Esophagus mucosa (tissue), 1 donor: ENCODE data around the gene SULT1C2. TPM values are rescaled to one million over a fixed set of nuclear protein-coding genes. Genes with fewer than 3 reads are reported as not detected.
A peak's percentile ranks its signal among the peaks of the same experiment; 100 is the strongest.

Source experiments
- ATAC-seq: fragments of 200-7000 bp; cut with Tn5 transposase; one replicate; pipeline ENCODE4 v1.9.1; 2020
- total RNA-seq: library from RNA; stranded (reverse); gene quantifications from one replicate; pipeline ENCODE4 v1.2.4, GENCODE V29; 2023
- donor health status: DM: yes; HTN: yes; CAD: no.

The SULT1C2 gene
- total RNA-seq, 1 donor from 2014 or later = not detected

GRCh38 chr2:108297436-108298141, 8.9 kb downstream of the SULT1C2 start:
- no peak for ATAC-seq

DNA sequence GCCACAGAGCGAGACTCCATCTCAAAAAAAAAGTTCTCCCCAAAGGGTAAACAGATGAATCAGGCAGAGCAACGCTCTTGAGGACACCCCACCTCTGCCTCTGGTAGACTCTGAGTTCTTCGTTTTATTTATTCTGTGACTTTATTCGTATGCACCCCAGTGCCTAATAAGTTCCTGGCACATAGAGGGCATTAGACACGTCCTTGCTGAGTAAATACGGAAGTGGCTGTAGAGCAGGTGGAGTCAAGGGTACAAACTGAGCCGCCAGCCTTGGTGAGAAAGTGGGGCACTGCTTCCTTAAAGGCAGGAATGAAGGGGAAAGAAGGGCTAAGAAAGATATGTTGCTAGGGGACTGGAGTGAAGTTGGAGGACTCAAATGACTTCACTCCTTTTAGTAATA, 12.9 kb downstream of the SULT1C2 start:
- no peak for ATAC-seq

DNA sequence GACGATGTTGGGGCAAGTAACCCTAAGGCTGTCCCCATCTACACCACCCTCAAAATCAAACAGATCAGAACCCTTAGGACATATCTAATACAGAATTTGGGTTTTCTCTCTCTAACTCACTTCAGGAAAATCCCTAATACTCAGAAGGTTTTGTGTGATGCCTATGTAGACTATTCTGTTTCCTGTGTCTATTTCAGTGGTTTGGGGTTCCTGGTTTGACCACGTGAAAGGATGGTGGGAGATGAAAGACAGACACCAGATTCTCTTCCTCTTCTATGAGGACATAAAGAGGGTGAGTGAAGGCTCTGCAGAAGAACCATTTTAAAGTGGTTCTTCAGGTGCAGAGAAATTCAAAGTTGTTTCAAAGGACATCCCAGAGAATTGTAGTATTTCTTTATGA, 16.3 kb downstream of the SULT1C2 start:
- no peak for ATAC-seq

GRCh38 chr2:108305901-108306300, 17.2 kb downstream of the SULT1C2 start:
- no peak for ATAC-seq

- no peak for ATAC-seq
Measured at GRCh38 chr2:108309903-108310302, 21.2 kb downstream of the SULT1C2 start.

DNA sequence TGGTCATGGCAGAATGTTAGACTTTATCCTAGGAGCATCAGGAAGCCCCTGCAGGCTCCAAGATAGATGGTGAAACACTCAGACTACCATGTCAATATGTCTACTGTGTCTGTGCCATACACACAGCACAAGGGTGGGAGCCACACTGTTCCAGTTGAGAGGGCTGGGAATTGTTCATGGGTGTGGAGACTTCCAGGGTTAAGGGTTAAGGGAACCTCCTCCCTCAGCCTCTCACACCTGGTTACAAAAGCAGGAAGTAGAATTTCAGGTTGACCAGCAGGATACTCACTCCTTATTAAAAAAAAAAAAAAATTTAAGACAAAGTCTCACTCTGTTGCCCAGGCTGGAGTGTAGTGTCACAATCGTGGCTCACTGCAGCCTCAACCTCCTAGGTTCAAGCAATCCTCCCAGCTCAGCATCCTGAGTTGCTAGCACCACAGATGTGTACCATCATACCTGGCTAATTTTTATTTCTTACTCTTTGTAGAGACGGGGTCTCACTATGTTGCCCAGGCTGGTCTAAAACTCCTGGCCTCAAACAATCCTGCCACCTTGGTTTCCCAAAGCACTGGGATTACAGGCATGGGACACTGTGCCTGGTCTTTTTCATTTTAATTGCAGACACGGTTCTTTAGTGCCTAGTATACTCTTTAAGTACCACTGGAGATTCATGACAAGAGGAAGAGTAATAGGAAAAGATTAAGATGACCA, 26.0 kb downstream of the SULT1C2 start:
- no peak for ATAC-seq

DNA sequence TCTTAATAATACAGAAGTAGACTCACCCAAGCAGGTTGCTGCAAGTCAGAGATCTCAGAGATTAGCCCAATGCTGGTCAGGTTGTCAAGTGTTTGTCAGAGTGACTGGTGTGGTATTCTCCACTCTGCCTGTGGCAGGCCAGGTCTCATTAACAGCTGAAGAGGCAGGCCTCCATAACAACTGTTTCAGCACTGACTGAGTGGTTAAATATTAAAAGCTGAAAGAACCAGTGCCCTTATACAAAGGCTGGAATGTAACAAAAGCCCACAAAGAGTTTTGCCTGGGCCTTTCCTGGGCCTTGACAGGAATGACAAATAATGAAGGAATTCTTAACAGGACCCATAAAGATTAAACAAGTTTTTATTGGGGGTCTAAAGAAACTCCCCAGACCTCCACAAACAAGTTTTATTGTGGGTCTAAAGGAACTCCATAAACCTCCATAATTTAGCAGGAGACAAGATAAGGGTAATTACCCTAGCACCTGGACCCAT, 26.8 kb downstream of the SULT1C2 start:
- peak; percentile 64 for ATAC-seq

DNA sequence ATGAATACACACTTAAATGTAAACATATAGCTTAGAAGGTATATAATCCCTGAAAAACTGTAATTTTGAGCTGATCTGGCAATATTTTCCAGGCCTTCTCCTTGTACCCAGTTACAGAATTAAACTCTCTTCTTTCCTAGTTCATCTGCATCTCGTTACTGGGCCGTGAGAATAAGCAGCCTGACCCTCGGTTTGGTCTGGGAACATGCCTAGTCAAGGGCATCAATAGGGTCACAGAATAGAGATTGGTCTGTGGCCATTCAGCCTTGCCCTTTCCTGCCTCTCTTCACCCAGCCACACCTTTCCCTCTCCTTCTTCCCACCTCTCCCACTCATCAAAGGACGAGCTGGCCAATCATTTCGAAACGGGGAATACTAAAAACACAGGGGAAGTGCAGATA, 27.3 kb downstream of the SULT1C2 start:
- ATAC-seq = no peak

DNA sequence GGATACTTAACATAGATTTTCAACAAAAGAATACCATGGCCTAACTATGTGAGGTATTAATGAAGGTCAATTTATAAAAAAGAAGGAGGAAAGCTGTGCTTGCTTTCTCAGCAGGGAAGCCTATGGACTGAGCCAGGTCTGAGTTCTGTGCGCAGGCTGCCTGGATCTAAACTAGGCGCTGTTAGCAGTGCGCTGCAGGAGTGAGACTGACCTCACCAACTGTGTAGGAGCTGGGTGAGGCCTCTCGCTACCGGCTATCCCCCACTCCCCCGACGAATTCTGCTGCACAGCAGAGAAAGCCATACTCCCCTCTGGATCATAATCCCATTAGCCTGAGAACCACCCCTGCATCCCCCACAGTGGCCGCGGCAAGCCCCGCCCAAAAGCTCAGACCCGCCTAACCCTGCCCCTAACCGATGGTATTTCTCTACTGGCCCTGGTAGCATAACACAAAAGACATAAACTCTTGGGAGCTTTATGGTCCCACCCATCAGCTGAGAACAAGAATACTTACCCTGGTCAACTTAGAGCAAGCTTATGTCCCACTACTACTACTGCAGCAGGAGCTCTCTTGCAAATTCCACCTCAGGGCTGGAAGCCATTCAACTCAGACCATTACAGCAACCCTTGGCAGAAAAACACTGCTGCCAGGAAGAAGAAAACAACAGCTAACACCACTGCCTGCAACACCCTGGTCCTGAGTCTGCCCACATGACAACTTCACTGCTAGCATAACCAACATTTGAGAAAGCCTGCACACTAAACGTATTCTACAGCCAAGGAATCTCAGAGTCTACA, 28.0 kb downstream of the SULT1C2 start:
- ATAC-seq = no peak

- no peak for ATAC-seq
Measured at GRCh38 chr2:108320326-108320922, 31.7 kb downstream of the SULT1C2 start.

- no peak for ATAC-seq
Measured at GRCh38 chr2:108323619-108324018, 34.9 kb downstream of the SULT1C2 start.

DNA sequence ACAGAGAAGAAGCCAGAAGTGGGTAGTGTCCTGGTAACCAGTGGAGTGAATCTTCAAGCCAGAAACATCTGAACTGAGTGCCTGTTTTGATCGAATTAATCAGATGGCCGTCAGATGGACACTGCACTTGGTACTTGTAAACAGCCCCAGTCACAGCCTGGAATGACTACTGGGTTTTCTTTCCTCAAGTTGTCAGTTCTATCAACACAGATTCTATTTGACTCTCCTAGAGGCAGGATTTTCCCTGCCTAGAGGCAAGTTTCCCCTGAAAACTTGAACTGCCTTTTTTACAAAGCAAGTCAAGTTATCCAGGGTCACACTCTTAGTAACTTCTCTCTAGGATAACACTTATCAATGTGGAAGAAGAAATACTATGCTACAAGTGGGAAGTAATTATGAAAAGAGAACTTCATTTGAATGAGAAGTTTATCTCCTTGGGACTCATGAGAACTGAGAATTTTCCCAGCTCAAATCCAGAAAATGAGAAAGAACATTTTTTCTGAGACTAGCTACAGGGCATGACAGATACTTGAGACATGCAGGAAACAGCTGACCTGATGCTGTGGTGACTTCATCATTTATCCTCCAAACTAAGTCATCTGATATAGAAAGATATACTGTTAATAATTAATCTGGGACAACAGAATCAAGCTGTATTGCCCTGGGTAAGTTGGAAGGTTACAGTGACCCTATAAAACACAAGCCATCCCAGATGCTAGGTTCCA, 36.0 kb downstream of the SULT1C2 start:
- no peak for ATAC-seq

- ATAC-seq = no peak
Measured at GRCh38 chr2:108325756-108326155, 37.1 kb downstream of the SULT1C2 start.

- ATAC-seq = no peak
Measured at GRCh38 chr2:108329771-108330170, 41.1 kb downstream of the SULT1C2 start.

DNA sequence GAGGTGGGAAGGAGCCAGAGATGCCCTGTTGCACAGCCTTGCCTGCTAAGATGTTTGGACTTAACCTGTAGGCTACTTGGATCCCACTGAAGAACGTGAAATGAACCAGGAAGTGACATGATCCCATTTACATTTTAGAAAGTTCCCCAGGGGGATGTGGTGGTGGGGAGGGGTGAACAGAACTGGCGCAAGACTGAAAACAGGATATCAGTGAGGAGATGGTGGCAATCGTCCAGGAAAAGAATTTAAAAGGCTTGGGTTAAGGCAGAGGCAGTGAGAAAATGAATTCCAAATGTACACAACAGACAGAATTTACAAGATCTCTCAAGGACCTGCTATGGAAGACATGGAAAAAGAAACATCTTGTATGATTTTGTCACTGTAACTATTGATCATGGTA, 42.3 kb downstream of the SULT1C2 start:
- ATAC-seq = no peak

- ATAC-seq = no peak
Measured at GRCh38 chr2:108345951-108346350, 57.3 kb downstream of the SULT1C2 start.

DNA sequence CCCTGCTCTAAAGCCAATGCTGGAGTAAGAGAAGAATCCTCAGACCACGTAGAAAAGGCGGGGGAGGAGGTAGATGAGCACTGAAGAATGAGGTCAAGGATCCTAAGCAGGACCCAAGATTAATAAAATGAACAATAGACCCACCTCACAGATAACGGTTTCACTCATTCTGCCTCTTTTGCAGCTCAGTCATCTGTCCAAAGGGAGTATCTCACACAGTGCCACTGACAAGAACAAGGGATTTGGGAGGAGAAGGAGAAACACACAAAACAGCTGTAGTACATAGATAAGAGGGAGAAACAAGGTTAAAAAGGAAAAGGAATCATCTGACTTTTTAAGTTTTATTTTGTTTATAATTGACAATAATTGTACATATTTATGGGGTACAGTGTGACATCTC, 58.1 kb downstream of the SULT1C2 start:
- no peak for ATAC-seq

DNA sequence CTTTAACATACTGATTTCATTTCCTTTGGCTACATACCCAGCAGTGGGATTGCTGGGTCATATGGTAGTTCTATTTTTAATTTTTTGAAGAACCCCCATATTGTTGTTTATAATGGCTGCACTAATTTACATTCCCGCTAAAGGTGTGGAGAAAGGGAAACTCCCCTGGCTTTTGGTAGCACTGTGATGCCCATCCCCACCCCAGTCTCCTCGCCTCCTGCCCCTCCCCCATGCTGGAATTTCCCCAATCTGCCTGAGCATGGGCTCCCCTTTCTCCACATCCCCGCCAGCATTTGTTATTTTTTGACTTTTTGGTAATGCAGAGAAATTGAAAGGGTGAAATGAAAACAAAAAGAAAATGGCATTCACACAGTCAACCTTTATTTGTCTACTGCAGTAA, 59.1 kb downstream of the SULT1C2 start:
- ATAC-seq = no peak

GRCh38 chr2:108348816-108349570, 60.3 kb downstream of the SULT1C2 start:
- no peak for ATAC-seq

DNA sequence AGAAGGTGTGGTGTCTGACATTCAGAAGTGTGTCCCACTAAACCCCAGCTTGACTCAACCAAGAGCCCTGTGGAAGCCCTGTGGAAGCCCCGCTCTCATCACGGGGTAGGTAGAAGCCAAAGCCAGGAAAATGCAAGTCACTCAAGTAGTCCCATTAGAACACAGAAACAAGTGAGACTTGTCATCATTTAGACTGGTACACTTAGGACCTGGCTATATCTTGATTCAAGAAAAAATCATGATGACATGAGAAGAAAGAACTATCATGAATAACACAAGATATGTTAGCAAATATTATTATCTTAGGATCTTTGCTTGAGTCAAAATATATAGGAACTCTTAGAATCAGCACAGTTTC, 60.9 kb downstream of the SULT1C2 start:
- ATAC-seq = no peak

- ATAC-seq = no peak
Measured at GRCh38 chr2:108351889-108352288, 63.2 kb downstream of the SULT1C2 start.

DNA sequence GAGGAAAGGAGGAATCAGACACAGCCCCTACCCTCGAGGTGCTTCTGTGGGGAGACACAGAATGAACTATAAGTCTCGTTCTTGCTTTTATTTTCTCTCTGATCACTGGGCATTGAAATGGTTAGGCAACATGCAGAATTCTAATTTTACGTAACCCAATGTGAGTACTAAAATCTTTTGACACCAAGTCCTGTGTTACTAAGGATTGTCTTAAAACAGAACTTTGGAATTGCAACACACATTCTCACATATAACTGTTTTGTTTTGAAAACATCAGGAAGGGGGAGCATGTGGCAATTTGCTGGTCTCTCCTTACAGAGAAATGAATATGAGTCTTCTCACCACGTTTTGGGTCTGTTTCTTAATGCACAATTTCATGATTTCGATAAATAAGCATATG, 65.4 kb downstream of the SULT1C2 start:
- no peak for ATAC-seq
